Measurements from ENCODE around the gene HES5.

HES5 gene

DNA sequence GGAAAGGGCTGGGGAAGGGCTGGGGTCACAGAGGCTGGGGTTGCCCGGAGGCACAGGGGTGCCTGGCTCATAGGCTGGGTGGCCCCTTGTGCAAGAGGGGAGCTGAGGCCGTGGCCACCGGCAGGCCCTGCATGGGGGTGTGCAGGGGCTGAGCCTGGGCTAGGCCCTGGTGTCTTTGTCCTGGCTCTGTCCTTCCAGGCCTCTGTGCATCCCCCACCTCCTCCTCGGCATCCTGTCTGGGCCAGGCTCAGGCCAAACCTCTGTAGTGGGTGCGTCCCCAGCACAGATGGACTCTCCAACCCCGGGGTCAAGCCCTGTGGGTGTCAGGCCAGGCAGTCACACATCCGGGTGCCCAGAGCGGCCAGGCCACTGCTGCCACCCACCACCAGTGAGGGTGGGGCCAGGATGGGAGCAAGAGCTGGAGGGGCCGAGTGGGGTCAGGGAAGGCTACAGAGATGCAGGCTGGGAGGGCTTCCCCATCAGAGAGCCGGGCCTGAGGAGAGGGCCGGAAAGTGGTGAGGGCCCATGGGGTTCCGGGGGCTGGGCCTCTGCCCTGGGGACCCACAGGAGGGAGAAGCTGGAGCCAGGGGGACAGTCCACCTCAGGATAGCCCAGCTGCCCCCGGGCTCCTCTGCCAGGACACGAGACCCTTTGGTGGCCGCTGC, 23.0 kb downstream of the HES5 start:
- no peaks in the 10 kb centered on the region for H3K9me3 ChIP-seq (ENCODE audit: insufficient read depth, low read length)
- no peaks in the 10 kb centered on the region for H3K79me2 ChIP-seq (ENCODE audit: low read length)
- no peaks in the 10 kb centered on the region for H4K20me1 ChIP-seq (ENCODE audit: insufficient read depth, low read length)
- no peak overlapping the region for H3K4me2 ChIP-seq (ENCODE audit: low read length)
- H3K36me3 ChIP-seq (replicated peaks; ENCODE audit: low read depth, low read length), result peaks cover 9% of the 10 kb centered on the region
- TF ChIP-seq, protein P1, sequence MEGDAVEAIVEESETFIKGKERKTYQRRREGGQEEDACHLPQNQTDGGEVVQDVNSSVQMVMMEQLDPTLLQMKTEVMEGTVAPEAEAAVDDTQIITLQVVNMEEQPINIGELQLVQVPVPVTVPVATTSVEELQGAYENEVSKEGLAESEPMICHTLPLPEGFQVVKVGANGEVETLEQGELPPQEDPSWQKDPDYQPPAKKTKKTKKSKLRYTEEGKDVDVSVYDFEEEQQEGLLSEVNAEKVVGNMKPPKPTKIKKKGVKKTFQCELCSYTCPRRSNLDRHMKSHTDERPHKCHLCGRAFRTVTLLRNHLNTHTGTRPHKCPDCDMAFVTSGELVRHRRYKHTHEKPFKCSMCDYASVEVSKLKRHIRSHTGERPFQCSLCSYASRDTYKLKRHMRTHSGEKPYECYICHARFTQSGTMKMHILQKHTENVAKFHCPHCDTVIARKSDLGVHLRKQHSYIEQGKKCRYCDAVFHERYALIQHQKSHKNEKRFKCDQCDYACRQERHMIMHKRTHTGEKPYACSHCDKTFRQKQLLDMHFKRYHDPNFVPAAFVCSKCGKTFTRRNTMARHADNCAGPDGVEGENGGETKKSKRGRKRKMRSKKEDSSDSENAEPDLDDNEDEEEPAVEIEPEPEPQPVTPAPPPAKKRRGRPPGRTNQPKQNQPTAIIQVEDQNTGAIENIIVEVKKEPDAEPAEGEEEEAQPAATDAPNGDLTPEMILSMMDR (IDR thresholded peaks at IDR 0.05; ENCODE audit: low read depth, low read length), result no peak
- H3K9ac ChIP-seq (ENCODE audit: low read length), result no peak overlapping the region
- H3K27me3 ChIP-seq (ENCODE audit: low read depth, low read length), result no peaks in the 10 kb centered on the region
- H2AFZ ChIP-seq (ENCODE audit: low read depth, low read length), result no peak overlapping the region
- no peak overlapping the region for H3K4me3 ChIP-seq (ENCODE audit: low read length)
- H3K27ac ChIP-seq (ENCODE audit: low read length), result no peak overlapping the region
- no peaks in the 10 kb centered on the region for H3K4me1 ChIP-seq (ENCODE audit: low read length)

DNA sequence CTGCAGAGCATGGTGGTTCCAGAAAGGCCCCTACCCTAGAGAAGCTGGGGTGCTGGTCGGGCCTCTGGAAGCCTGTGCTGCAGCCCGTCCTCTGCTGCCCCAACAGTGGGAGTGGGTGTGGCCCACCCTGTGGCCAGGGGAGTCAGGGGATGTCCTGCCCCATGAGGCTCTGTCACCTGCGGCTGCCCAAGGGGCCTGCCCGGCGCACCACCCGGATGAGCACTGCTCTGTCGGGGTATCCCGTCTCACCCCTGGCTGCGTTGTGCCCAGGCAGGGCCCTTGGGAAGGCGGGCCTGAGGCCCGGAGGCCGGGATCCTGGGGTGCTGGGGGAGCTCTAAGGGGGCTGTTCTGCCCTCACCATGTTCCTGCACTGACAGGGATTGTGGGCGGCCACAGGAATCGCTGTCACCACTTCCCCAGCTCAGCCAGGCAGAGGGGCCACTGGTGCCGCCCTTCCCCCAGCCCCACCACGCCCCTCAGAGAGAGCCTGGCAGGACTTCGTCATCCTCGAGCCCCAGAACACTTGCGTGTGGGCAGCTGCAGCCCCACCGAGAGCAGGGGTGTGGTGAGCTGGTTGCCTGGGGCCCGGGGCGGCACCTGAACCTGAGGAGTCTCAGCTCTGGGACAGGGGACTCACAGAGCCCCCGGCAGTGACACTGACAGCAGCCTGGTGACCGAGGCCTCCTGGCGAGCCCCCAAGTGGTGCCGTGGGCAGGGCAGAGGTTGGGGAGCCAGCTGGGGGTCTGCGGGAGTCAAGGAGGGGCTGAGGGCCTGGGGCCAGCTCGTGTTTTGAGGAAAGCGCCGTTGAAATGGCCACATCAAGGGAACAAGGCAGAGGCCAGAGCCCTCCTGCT, 23.8 kb downstream of the HES5 start:
- H3K9ac ChIP-seq (ENCODE audit: low read length), result no peak overlapping the region
- TF ChIP-seq EZH2phosphoT487 (IDR thresholded peaks at IDR 0.05; ENCODE audit: low read depth), result no peak
- TF ChIP-seq, protein P1 (IDR thresholded peaks at IDR 0.05; ENCODE audit: low read depth, low read length), result no peak
- H4K20me1 ChIP-seq (ENCODE audit: insufficient read depth, low read length), result no peaks in the 10 kb centered on the region
- H3K27me3 ChIP-seq (ENCODE audit: low read depth, low read length), result no peaks in the 10 kb centered on the region
- peaks cover 6% of the 10 kb centered on the region for H3K36me3 ChIP-seq (replicated peaks; ENCODE audit: low read depth, low read length)
- no peaks in the 10 kb centered on the region for H3K79me2 ChIP-seq (ENCODE audit: low read length)
- H2AFZ ChIP-seq (ENCODE audit: low read depth, low read length), result no peak overlapping the region
- H3K27ac ChIP-seq (ENCODE audit: low read length), result no peak overlapping the region
- no peak overlapping the region for H3K4me3 ChIP-seq (ENCODE audit: low read length)
- H3K9me3 ChIP-seq (ENCODE audit: insufficient read depth, low read length), result no peaks in the 10 kb centered on the region
- no peak overlapping the region for H3K4me2 ChIP-seq (ENCODE audit: low read length)
- H3K4me1 ChIP-seq (ENCODE audit: low read length), result no peaks in the 10 kb centered on the region

DNA sequence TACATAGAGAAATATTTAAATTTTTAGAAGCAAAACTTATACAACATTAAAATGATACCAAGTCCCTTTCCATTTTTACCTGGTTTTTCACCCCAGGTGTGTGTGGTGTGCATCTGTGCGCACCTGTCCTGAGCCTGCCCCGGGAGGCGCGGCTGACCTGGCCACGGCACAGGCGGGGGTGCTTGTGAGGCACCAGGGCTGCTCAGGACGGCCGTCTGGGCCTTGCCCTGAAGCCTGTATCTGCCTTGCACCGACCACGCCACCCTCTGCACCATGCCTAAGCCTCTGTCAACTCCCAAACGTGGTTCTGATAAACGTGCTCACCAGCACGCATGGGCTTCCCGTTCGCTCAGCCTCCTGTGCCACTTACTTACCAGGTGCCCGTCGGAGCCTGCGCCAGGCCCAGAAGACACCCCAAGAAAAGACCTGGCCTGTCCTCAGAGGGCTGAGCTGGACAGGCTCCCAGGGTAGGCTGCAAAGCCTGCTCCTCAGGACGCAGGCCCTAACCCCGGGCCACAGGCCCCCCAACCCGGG, 24.5 kb downstream of the HES5 start:
- Histone ChIP-seq H3K9me3 (ENCODE audit: insufficient read depth, low read length) (no peaks in the 10 kb centered on the region), H3K36me3 (replicated peaks; ENCODE audit: low read depth, low read length) (peaks cover 4% of the 10 kb centered on the region), H3K4me1 (ENCODE audit: low read length) (no peaks in the 10 kb centered on the region), H3K9ac (ENCODE audit: low read length) (no peak overlapping the region), H2AFZ (ENCODE audit: low read depth, low read length) (no peak overlapping the region), H3K27ac (ENCODE audit: low read length) (no peak overlapping the region), H3K4me2 (ENCODE audit: low read length) (no peak overlapping the region), H3K79me2 (ENCODE audit: low read length) (no peaks in the 10 kb centered on the region), H3K27me3 (ENCODE audit: low read depth, low read length) (no peaks in the 10 kb centered on the region), H3K4me3 (ENCODE audit: low read length) (no peak overlapping the region), H4K20me1 (ENCODE audit: insufficient read depth, low read length) (no peaks in the 10 kb centered on the region)
- TF ChIP-seq, protein P1 (IDR thresholded peaks at IDR 0.05; ENCODE audit: low read depth, low read length), result no peak
- TF ChIP-seq EZH2phosphoT487 (IDR thresholded peaks at IDR 0.05; ENCODE audit: low read depth), result no peak

DNA sequence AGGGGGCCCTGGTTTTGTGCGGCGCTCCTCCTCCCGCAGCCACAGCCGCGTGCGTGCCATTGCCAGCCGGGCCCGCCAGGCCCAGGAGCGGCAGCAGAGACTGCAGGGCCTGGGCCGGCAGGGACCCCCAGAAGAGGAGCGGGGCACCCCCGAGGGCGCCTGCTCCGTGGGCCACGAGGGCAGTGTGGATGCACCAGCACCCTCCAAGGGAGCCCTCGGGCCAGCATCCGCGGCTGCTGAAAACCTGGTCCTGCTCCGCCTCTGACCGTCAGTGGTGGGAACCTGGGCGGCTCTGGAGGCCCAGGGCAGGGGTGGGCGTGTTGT, 25.2 kb downstream of the HES5 start:
- H3K27ac ChIP-seq (ENCODE audit: low read length), result no peak overlapping the region
- TF ChIP-seq, protein P1 (IDR thresholded peaks at IDR 0.05; ENCODE audit: low read depth, low read length), result no peak
- TF ChIP-seq EZH2phosphoT487 (IDR thresholded peaks at IDR 0.05; ENCODE audit: low read depth), result no peak
- H4K20me1 ChIP-seq (ENCODE audit: insufficient read depth, low read length), result no peaks in the 10 kb centered on the region
- no peak overlapping the region for H3K4me3 ChIP-seq (ENCODE audit: low read length)
- no peaks in the 10 kb centered on the region for H3K27me3 ChIP-seq (ENCODE audit: low read depth, low read length)
- no peaks in the 10 kb centered on the region for H3K4me1 ChIP-seq (ENCODE audit: low read length)
- no peaks in the 10 kb centered on the region for H3K9me3 ChIP-seq (ENCODE audit: insufficient read depth, low read length)
- H3K36me3 ChIP-seq (replicated peaks; ENCODE audit: low read depth, low read length), result peaks cover 4% of the 10 kb centered on the region
- no peaks in the 10 kb centered on the region for H3K79me2 ChIP-seq (ENCODE audit: low read length)
- no peak overlapping the region for H2AFZ ChIP-seq (ENCODE audit: low read depth, low read length)
- H3K9ac ChIP-seq (ENCODE audit: low read length), result no peak overlapping the region
- no peak overlapping the region for H3K4me2 ChIP-seq (ENCODE audit: low read length)
